OCI-M2 (cell line): ENCODE measurements around the gene MYMX.
A peak's percentile ranks its signal among the peaks of the same experiment; 100 is the strongest.

Experiments
- DNase-seq: peaks from one replicate; lab custom pipeline; 2025; ENCODE audit not compliant: unreplicated experiment; lab: John Stamatoyannopoulos, UW

The MYMX gene

GRCh38 chr6:44219053-44219814 lies 2.5 kb downstream of the MYMX start:
- DNase-seq, result peak; percentile 45

GRCh38 chr6:44219815-44220784 lies 3.4 kb downstream of the MYMX start:
- no peak for DNase-seq

DNA sequence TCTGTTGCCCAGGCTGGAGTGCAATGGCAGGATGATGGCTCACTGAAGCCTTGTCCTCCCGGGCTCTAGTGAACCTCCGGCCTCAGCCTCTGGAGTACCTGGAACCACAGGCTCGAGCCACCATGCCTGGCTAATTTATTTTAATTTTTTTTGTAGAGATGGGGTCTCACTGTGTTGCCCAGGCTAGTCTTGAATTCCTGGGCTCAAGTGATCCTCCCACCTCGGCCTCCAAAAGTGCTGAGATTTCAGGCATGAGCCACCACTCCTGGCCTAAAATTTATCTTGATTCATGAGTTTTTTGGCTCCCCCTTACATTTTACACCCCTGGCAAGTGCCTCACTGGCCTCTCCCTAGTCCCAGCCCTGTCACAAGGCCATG lies 4.2 kb downstream of the MYMX start:
- DNase-seq, result no peak

DNA sequence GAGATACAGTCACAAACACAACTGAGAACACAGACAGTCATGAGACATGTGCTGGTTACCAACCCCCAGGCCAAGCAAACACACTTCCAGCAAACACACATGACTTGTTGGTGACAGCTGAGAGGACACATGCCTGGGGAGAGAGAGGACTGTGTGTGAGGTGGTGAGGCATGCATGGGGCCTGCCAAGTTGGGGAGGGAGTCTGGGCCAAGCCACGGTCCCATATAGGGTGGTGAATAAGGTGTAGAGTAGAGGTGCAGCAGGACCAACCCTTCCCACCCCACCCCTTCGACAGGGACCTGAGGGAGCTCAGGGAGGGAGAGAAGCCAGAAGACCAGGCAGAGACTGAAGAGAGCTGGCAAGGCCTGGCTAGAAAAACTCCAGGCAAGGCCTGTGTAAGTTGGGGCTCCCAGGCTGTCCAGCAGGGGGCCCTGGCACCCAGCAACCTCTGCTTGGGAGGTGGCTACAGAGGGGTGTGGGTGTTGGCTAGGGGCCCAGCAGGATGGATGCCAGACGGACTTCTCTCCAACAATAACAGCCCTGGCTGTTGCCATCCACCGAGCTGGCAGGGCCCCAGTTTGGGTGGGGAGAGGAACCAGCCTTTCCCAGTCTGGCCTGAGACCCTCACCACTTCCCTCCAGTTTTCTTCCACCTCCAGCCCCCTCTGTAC lies 4.7 kb downstream of the MYMX start:
- peak; percentile 38 for DNase-seq

- DNase-seq, result no peak
These were observed 5.2 kb downstream of the MYMX start for GRCh38 chr6:44221961-44222335.

DNA sequence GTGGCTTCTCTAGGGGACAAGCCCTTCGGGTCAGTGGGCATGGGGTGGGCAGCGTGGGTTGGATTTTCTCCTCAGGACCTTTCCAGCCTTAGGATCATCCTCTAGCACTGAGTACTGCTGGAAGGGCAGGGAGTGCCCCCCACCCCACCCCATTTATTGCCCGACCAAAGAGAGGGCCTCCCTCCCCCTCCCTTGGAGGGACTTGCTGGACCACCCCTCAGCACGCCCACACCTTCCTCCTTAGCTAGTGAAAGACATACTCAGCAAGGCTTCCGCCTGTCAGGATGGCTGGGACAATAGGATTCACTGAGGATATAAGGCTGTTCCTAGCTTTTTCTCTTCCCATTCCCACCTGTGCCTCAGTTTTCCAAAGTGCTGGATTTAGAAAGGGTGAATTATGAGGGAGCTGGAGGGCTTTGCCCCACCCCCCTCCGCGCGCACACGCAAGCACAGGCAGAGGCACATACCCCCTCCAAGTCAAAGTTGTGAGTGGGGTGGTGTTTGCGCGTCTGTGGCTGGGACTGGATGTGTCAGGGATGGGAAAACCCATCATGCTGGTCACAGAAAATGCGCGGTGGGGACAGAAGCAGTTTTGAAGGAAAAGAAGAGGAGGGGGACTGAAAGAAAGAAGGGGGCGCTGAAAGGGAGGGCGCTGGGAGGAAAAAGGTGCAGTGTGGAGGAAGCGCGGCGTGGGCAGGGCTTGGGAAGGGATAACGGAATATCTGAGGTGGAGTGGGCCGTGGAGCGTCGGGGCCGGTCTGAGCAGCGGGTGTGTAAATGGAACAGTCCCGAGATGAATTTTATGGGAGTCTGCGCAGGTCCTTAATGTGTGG lies 6.0 kb downstream of the MYMX start:
- DNase-seq, result no peak

DNA sequence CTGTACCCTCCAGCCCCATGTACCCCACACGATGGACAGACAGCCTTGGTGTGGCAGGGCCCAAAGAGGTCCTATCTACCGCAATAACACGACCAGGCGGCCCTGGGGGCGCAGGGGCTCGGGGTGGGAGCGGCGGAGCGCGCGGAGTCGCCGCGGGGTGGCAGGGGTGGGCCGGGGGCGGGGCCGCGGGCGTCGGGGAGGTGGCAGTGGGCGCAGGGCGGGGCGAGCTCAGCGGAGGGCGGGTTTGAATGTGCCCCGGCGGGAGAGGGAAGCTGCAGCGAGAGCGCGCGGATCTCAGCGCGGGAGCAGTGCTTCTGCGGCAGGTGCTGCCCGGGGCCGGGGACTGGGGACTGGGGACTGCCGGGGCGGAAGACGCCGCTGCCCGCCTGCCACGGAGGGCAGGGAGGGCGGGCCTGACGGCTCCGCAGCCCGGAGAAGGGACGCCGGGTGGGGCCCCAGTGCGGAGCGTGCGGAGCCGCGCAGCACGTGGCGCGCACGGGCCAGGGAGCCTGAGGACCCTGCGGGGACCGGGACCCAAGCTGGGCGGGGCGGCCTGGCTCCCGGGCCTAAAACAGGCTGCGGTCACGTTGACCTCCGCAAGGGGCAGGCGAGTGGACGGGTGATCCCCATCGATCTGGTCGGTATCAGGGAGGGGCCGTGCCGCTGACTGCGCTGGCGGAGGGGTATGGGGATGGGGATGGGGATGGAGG lies 6.7 kb downstream of the MYMX start, which contains the start of gene SLC29A1:
SLC29A1 (plus strand) TSS at position 277 of the 710 bp plus-strand sequence. CDS start 3,719 bp downstream, outside the sequence.
- DNase-seq, result no peak

DNA sequence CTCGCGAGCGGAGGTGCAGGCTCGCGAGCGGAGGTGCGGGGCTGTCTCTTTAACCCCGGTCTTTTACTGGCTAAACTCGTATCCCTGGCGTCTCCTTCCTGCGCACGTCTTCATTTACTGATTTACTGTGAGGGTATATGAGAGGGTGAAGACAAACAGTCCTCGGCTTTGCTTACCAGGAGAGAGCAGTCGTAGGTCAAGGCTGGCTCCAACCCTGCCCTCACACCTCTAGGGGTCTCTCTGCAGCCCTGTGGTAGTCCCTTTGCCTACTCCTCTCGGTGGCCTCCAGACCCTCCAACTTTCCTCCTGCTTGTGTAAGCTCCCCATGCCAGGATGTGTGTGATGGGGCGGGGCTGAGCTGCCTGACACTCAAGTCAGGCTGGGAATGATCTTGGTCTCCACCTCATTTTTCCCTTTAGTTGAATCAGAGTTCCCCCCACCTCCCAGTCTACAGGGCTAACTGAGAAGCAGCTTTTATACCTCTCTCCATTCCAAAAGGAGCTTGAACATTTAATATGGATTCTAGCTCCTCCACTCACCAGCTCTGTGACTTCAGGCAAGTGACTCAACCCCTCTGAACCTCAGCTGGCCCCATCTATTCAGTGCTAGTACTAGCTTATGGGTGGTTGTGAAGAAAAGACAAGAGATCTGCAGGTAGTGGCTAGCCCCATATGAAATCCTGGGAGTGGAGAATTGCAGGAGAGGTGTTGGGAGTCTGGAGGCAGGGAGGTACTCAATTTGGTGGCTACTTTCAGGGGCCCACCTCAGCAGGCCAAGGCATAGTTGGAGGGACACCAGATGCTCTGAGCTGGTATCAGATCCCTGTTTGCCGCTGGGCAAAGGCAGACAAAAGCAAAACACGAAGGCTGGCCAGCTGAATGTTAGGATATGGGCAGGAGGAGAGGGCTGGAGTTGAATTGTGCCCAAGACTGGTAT lies 7.6 kb downstream of the MYMX start:
- no peak for DNase-seq

DNA sequence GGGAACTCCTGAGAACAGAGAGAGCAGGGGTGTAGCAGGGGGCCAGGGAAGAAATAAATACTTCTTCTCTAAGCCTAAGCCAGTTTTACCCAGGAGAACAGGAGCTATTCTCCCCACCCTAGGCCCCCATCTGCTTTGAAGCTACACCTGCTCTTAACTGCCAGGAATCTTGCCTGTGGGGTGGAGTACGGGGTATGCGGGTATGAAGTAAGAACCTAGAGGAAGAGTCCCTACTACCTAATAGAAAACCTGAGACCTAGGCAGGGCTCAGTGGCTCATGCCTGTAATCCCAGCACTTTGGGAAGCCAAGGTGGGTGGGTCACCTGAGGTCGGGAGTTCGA lies 8.2 kb downstream of the MYMX start:
- DNase-seq, result no peak

- no peak for DNase-seq
These were observed 9.0 kb downstream of the MYMX start for GRCh38 chr6:44225579-44226325.

- no peak for DNase-seq
These were observed 9.8 kb downstream of the MYMX start for GRCh38 chr6:44226368-44227147.

- no peak for DNase-seq
These were observed 10.5 kb downstream of the MYMX start for GRCh38 chr6:44227148-44227793.

- no peak for DNase-seq
These were observed 11.3 kb downstream of the MYMX start for GRCh38 chr6:44228031-44228430.

GRCh38 chr6:44228433-44228832 lies 11.7 kb downstream of the MYMX start:
- no peak for DNase-seq

DNA sequence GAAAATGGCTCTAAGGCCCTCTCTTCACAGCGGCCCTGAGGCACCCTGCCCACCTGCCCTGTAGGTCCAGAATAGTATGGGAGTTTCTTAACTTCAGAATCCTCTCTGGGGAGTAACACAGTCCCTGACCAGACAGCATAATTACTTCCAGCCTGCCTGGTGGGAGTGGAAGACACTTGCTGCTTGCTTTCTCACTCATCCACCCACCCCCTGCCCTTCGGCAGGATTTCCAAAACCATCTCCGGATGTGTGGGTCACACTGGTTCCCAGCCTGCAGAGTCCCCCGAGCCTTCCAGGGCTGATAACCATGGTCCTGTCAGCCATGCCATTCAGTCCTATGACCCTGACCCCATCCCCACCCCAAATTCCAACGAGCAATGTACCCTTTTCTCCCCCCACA lies 12.1 kb downstream of the MYMX start:
- DNase-seq, result no peak

- no peak for DNase-seq
These were observed 12.8 kb downstream of the MYMX start for GRCh38 chr6:44229376-44230033.
